ENCODE data around the gene CCR8.
"Not testable (repeated sequence)": the region's sequence is repeated elsewhere in the genome, so short reads cannot be mapped to it uniquely, and the experiment has no call there.

The CCR8 gene

DNA sequence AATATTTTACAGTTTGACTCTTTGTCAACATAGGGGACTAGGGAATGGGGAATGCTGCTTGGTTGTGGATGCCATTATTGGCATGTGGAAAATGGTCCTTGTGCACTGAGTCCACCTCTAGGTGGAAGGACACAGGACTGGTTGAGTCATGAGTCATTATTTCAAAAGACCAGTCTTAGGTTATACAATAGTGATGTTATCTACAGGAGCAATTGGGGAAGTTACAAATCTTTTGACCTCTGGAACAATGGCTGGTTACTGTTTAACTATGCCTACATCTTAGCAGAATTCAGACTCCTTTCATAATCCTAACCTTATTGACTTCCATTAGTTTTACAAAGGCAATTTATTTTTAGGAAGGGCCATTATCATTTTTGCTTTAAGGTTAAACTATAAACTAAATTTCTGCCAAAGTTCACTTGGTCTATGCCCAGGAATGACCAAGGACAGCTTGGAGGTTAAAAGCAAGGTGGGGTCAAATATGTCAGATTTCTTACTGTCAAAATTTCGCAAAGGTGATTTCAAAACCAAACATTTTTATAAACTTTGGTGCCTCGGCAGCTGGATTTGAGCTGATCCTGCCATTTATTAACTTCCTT lies 11.8 kb upstream of the CCR8 start:
- no peak for DNase-seq (ENCODE audit: low read depth)

DNA sequence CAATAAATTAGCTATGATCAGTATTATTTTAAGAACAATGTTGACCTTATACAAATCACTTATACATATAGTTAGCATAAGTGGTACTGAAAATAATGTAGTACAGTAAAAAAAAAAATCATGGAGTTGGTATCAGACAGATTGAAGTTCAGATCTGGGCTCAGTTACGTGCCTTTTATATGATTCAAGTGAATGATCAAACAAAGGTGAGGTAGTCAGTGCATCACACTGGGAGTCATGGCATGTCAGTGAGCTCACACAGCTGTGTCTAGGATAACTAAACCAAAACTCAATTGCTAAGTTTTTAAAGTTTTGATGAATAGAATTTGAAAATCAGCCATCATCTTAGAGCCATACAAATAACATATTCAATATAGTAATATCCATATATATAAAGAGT lies 11.2 kb upstream of the CCR8 start:
- no peak for DNase-seq (ENCODE audit: low read depth)

GRCh38 chr3:39319249-39319648 lies 10.3 kb upstream of the CCR8 start:
- DNase-seq (ENCODE audit: low read depth), result no peak

- DNase-seq (ENCODE audit: low read depth), result not testable (repeated sequence)
Observed at GRCh38 chr3:39321574-39321983, 7.9 kb upstream of the CCR8 start.

- DNase-seq (ENCODE audit: low read depth), result not testable (repeated sequence)
Observed at GRCh38 chr3:39322209-39322715, 7.2 kb upstream of the CCR8 start.

DNA sequence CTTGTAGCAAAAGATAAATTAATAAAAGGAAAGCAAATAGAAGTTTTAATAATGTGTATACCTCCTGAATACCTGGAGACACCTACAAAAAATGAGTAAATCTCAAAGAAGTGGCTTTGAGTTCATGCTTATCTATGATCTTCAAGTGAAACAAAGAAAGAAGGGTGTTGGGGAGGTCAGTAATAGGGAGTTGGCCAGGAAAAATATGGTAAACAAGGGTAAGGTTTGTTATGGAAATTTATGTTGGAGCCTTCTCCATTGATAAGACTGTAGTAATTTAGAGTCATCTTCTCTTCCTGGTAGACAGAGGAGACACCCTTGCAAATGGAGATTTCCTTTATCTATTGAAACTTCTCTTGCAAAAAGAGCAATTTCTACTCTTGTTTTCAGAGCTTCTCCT lies 6.6 kb upstream of the CCR8 start:
- DNase-seq (ENCODE audit: low read depth), result no peak

DNA sequence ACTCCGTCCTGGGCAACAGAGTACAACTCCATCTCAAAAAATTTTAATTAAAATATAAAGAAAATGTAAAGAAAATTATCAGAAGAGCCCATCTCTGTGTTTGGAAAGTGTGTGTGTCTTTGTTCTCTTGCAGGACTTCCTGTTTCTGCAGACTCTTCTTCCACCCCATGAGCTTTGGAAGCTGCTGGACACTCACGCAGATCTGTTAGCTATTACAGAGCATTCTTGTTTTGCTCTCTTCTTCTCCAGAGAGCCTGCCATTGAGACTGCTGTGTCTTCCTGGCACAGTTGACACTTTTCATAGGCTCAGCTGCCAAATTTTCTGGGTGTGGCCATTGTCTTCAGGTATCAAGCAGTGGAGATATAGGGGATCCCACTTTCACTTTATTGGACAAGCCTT lies 6.0 kb upstream of the CCR8 start:
- no peak for DNase-seq (ENCODE audit: low read depth)

- no peak for DNase-seq (ENCODE audit: low read depth)
Observed at GRCh38 chr3:39325236-39325635, 4.3 kb upstream of the CCR8 start.

DNA sequence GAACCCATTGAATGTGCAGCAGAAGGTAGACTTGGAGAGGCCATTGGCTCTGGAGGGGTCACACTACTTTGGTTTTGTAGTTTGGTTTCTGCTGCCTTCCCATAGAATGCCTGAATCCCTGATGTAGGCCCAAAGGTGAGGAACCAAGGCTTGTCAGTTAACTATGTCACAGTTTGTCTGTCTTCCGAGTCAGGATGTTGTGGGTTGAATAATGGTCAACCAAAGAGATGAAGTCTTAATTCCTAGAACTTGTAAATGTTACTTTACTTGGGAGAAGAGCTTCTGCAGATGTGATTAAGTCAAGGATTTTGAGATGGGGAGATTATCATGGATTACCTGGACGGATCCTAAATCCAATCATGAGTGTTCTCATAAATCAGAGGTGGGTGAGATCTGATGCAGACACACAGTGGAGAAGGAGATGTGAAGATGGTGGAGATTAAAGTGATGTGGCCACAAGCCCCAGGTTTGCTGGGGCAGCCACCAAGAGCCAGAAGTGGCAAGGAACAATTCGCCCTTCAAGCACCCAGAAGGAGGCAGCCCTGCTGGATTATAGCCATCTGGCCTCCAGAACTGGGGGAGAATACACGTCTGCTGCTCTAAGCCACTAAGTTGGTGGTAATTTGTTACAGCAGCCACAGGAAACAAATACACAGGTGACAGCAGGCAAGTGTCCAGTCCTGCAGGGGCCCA lies 2.3 kb upstream of the CCR8 start:
- DNase-seq (ENCODE audit: low read depth), result no peak

- DNase-seq (ENCODE audit: low read depth), result no peak
Observed at GRCh38 chr3:39327746-39328349, 1.7 kb upstream of the CCR8 start.

- no peak for DNase-seq (ENCODE audit: low read depth)
Observed at GRCh38 chr3:39330824-39331223, 1.3 kb downstream of the CCR8 start.

- no peak for DNase-seq (ENCODE audit: low read depth)
Observed at GRCh38 chr3:39332525-39332924, 3.0 kb downstream of the CCR8 start.

DNA sequence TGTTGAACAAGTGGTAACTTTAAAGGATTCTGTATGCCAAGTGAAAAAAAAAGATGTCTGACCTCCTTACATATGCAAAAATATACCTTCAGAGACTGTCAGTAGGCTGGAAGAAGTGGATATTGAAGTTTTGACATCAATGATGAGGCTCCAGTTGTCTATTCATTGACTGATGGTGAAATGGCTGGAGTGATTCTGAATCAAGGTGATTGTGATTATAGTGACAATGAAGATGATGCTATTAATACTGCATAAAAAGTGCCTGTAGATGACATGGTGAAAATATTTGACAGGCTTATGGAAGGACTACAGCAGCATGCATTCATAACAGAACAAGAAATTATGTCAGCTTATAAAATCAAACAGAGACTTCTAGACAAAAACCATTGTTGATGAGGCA lies 4.1 kb downstream of the CCR8 start:
- DNase-seq (ENCODE audit: low read depth), result no peak

GRCh38 chr3:39334205-39334604 lies 4.7 kb downstream of the CCR8 start:
- DNase-seq (ENCODE audit: low read depth), result no peak

DNA sequence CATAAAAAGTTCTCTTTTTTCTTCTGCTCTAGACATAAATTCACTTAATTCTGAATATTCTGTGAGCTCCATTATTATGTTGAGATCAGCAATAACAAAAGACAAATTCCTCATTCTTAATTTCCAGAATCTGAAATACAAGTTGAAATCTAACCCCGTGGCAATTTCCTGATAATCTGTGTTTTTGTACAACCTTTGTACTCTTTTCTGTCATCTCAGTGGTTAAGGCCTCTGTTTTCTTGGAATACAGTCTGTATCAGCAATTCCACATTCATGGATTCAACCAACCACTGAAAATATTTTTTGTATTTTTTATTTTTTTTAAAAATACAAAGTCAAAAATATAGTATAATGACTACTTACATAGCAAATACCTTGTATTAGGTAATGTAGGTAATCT lies 8.7 kb downstream of the CCR8 start:
- no peak for DNase-seq (ENCODE audit: low read depth)

DNA sequence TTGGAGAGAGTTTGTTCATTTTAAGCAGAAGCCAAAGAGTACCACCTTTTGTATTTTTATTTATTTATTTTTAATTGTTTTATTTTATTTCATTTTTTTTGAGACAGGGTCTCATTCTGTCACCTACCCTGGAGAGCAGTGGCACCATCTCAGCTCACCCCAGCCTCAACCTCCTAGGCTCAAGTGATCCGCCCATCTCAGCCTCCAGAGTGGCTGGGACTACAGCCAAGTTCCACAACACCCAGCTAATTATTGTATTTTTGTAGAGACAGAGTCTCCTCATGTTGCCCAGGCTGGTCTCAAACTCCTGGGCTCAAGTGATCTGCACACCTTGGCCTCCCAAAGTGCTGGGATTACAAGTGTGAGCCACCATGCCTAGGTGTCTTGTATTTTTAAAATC lies 9.6 kb downstream of the CCR8 start:
- no peak for DNase-seq (ENCODE audit: low read depth)

GRCh38 chr3:39343076-39343717 lies 13.7 kb downstream of the CCR8 start:
- DNase-seq (ENCODE audit: low read depth), result no peak

DNA sequence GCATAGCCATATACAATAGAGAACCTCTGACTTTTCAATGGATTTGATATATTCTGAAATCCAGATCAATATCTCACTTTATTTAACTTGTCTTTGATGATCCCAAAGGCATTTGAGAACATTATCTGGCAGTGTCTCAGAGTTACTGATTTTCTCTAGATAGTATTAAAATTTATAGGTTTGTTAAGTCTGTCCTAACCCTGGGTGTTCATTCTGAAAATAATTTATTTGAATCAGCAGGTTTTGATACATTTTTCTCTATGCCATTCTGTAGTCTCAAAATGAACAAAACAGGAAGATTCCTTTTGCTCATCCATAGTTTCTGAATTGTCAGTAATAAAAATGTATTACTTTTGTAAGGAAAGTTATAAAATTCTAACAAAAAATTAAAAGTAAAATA lies 14.3 kb downstream of the CCR8 start:
- DNase-seq (ENCODE audit: low read depth), result no peak

DNA sequence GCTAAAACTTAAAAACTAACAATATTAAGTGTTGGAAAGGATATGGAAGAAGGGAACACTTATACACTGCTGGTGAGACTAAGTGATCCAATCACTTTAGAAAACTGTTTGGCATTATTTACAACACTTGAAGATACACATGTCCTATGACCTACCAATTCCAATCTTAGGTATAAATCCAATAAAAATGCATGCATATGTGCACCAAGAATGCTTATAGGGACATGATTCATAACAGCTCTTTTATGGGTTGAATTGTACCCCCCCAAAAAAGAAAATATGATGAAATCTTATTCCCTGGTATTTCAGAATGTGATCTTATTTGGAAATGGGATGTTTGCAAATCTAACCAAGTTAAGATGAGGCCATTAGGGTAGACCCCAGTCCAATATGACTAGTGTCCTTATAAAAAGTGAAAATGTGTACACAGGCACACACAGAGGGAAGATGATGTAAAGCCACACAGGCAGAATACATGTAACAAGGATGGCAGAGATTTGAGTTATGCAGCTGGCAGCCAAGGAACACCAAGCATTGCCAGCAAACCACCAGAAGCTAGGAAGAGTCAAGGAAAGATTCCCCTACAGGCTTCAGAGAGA lies 15.3 kb downstream of the CCR8 start:
- DNase-seq (ENCODE audit: low read depth), result no peak

GRCh38 chr3:39346785-39347585 lies 17.5 kb downstream of the CCR8 start:
- DNase-seq (ENCODE audit: low read depth), result no peak

DNA sequence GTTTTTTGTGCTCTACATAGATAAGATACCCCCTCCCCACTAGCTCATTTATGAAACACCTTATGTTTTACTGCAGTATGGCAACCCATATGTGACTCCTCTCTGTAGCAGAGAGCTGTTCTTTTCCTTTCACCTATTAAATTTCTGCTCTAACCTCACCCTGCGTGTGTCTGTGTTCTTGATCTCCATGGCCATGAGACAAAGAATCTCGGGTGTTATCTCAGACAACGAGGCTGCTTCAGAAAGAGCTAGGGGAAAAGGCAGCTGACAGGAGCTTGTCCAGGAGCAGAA lies 18.0 kb downstream of the CCR8 start:
- DNase-seq (ENCODE audit: low read depth), result no peak

- DNase-seq (ENCODE audit: low read depth), result no peak
Observed at GRCh38 chr3:39349080-39349479, 19.6 kb downstream of the CCR8 start.
